Adrenal gland (tissue), 5 donors: ENCODE results near the gene EML2.

Experiments used
- CTCF ChIP-seq, 6 experiments: fragments of 450-650 bp in 4 of 6; fragments of 200-600 bp in 2 of 6; sonication (generic) in 1 of 6; IDR thresholded peaks; 1 replicate in 5 of 6; 2 replicates in 1 of 6; pipeline versions ENCODE4 v1.5.1 to v1.8.0; 2016 to 2021; ENCODE audit warnings: antibody characterized with exemption in 6 of 6, mild to moderate bottlenecking in 2 of 6, moderate library complexity in 1 of 6
- POLR2A ChIP-seq, 2 donors: fragments of 450-650 bp; IDR thresholded peaks; one replicate each; pipeline ENCODE4 v1.6.1; 2017; ENCODE audit warnings: antibody characterized with exemption in 2 of 2, mild to moderate bottlenecking in 2 of 2, moderate library complexity in 1 of 2
- donor health status: DM: no; HTN: no; CAD: no.

DNA sequence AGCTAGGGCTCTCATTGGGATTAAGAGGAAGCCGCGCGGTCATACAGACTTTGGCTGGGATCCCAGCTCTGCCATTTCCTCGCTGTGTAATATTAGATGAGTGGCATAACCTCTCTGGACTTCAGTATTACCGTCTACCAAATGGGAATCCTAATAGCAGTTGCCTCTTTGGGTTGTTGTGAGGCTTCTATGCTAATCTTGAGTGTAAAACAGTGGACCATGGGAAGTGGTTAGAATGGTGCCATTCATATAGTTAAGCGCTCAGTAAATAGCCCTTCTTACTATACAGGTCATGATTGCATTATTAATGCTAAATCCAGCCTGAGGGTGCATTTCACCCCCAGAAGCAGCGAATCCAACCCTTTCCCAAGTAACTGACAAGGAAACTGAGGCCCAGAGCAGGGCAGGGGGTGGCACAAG lies 54.0 kb downstream of the EML2 start:
- TF ChIP-seq CTCF (IDR thresholded peaks at IDR 0.05) (no peak), POLR2A (IDR thresholded peaks at IDR 0.05) (no peak)
